NCI-H2196 (cell line): Measurements from ENCODE around the gene ATP8A2.
"Not testable (repeated sequence)": the region's sequence is repeated elsewhere in the genome, so short reads cannot be mapped to it uniquely, and the experiment has no call there.

Experiments used
- DNase-seq: peaks from one replicate; lab custom pipeline; 2025; ENCODE audit not compliant: unreplicated experiment; lab: John Stamatoyannopoulos, UW

ATP8A2 gene

GRCh38 chr13:26053418-26053980 lies 681.7 kb downstream of the ATP8A2 start:
- no peak for DNase-seq

GRCh38 chr13:26054896-26055295 lies 683.1 kb downstream of the ATP8A2 start:
- no peak for DNase-seq

GRCh38 chr13:26058704-26059103 lies 686.9 kb downstream of the ATP8A2 start:
- no peak for DNase-seq

GRCh38 chr13:26060357-26060756 lies 688.6 kb downstream of the ATP8A2 start:
- DNase-seq, result no peak

- DNase-seq, result no peak
Measured at GRCh38 chr13:26061256-26061655, 689.5 kb downstream of the ATP8A2 start.

GRCh38 chr13:26061947-26062346 lies 690.2 kb downstream of the ATP8A2 start:
- DNase-seq, result no peak

GRCh38 chr13:26062853-26063444 lies 691.2 kb downstream of the ATP8A2 start:
- peak; percentile 42 for DNase-seq

GRCh38 chr13:26066492-26066891 lies 694.7 kb downstream of the ATP8A2 start:
- not testable (repeated sequence) for DNase-seq

GRCh38 chr13:26067601-26068000 lies 695.8 kb downstream of the ATP8A2 start:
- DNase-seq, result no peak

GRCh38 chr13:26068372-26068771 lies 696.6 kb downstream of the ATP8A2 start:
- not testable (repeated sequence) for DNase-seq

- DNase-seq, result not testable (repeated sequence)
Measured at GRCh38 chr13:26069642-26070041, 697.9 kb downstream of the ATP8A2 start.

- DNase-seq, result no peak
Measured at GRCh38 chr13:26071691-26072090, 699.9 kb downstream of the ATP8A2 start.

- not testable (repeated sequence) for DNase-seq
Measured at GRCh38 chr13:26072335-26072734, 700.6 kb downstream of the ATP8A2 start.

- DNase-seq, result no peak
Measured at GRCh38 chr13:26074706-26075105, 702.9 kb downstream of the ATP8A2 start.
